ENCODE measurements around the gene BHLHA9. TPM values are rescaled to one million over a fixed set of nuclear protein-coding genes. Genes with fewer than 3 reads are reported as not detected.
A peak's percentile ranks its signal among the peaks of the same experiment; 100 is the strongest.

Gene BHLHA9
- total RNA-seq, 1 donor from 2014 or later: not detected

DNA sequence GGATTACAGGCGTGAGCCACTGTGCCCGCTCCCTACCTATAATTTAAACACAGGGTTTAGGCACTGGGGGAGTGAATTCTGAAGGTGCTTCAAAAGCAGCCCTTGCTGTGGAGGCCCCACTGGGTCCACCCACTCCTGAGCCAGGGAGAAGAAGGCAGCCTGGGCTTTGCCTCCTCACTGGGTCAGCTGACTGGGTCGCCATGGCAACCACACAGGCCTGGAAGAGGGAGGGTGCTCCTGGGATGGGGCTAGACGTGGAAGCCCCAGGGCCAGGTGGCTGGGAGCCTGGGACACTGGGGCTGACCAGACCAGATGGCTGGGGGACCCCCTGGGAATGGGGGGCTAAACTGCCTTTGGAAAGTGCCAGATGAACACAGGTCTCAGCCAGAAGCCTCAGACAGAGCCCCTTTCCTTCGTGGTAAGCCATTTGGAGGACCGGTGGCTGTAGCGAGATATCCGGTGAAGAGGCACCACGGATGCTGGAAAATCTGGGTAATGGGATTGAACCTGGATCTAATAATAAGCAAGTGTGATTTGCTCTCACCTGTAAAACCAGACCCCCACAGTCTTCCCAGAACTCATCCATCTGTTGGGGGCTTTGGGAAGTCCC, 42.1 kb downstream of the BHLHA9 start:
- intact Hi-C loops (cut with micrococcal nuclease): no loop called here
- H3K36me3 ChIP-seq: no peaks in the 10 kb centered on the region
- TF ChIP-seq, protein P1, sequence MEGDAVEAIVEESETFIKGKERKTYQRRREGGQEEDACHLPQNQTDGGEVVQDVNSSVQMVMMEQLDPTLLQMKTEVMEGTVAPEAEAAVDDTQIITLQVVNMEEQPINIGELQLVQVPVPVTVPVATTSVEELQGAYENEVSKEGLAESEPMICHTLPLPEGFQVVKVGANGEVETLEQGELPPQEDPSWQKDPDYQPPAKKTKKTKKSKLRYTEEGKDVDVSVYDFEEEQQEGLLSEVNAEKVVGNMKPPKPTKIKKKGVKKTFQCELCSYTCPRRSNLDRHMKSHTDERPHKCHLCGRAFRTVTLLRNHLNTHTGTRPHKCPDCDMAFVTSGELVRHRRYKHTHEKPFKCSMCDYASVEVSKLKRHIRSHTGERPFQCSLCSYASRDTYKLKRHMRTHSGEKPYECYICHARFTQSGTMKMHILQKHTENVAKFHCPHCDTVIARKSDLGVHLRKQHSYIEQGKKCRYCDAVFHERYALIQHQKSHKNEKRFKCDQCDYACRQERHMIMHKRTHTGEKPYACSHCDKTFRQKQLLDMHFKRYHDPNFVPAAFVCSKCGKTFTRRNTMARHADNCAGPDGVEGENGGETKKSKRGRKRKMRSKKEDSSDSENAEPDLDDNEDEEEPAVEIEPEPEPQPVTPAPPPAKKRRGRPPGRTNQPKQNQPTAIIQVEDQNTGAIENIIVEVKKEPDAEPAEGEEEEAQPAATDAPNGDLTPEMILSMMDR (IDR thresholded peaks at IDR 0.05; ENCODE audit: borderline replicate concordance): no peak
- no peaks in the 10 kb centered on the region for H3K9me3 ChIP-seq (replicated peaks)
- no peak for DNase-seq
- H3K4me3 ChIP-seq: no peak overlapping the region
- no peak overlapping the region for H3K27ac ChIP-seq (replicated peaks)
- H3K4me1 ChIP-seq: peaks cover 10% of the 10 kb centered on the region
- peaks cover 28% of the 10 kb centered on the region for H3K27me3 ChIP-seq (ENCODE audit: low read depth)

DNA sequence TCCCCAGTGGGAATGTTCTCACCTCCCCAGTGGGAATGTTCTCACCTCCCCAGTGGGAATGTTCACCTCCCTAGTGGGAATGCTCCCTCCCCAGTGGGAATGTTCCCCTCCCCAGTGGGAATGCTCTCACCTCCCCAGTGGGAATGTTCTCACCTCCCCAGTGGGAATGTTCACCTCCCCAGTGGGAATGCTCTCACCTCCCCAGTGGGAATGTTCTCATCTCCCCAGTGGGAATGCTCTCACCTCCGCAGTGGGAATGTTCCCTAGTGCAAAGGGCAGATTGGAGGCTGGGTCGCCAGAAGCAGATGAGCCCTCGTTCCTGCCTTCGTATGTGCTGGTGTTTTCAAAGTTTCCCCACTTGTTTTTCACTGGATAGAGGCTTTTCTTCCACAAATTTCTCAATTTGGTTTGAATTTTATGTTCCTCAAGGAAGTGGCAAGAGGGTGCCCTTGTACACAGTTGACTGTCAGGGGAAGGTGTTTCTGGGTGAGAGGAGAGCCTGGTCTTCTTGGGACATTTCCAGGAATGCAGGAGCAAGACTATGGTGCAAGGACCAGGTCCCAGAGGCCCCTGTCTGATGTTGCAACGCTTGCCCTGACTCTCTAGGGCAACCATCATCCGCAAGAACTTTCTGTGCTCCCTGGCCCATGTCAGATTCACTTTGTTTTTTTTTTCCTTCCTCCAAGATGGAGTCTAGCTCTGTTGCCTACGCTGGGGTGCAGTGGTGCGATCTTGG, 43.2 kb downstream of the BHLHA9 start:
- Histone ChIP-seq H3K9me3 (replicated peaks) (no peaks in the 10 kb centered on the region), H3K27me3 (ENCODE audit: low read depth) (peaks cover 24% of the 10 kb centered on the region), H3K4me1 (peaks cover 15% of the 10 kb centered on the region), H3K36me3 (no peaks in the 10 kb centered on the region), H3K4me3 (no peak overlapping the region), H3K27ac (replicated peaks) (no peak overlapping the region)
- intact Hi-C loops (cut with micrococcal nuclease): no loop called here
- no peak for DNase-seq
- TF ChIP-seq, protein P1 (IDR thresholded peaks at IDR 0.05; ENCODE audit: borderline replicate concordance): no peak

DNA sequence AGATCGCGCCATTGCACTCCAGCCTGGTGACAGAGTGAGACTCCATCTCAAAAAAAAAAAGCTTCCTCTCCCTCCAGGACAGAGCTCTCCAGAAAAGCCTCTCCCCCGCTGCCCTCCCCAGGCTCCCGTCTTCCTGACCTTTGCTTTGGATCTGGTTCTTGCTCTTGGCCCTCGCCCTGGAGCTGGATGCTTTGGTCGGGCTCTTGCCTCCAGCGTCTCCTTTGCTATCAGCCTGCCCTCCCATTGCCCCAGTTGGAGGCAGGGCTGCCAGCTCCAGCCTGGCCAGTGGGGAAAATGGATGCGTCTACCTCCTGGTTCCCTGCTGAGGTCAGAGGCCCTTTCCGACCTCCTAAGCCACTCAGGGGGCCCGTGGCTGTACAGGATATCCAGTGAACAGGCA, 45.2 kb downstream of the BHLHA9 start:
- H3K36me3 ChIP-seq: no peaks in the 10 kb centered on the region
- H3K9me3 ChIP-seq (replicated peaks): no peaks in the 10 kb centered on the region
- TF ChIP-seq, protein P1 (IDR thresholded peaks at IDR 0.05; ENCODE audit: borderline replicate concordance): no peak
- peaks cover 25% of the 10 kb centered on the region for H3K4me1 ChIP-seq
- DNase-seq: peak; percentile 51
- H3K27ac ChIP-seq (replicated peaks): peak overlapping the region; percentile 69
- H3K27me3 ChIP-seq (ENCODE audit: low read depth): peaks cover 24% of the 10 kb centered on the region
- H3K4me3 ChIP-seq: no peak overlapping the region
- intact Hi-C loops (cut with micrococcal nuclease): no loop called here

DNA sequence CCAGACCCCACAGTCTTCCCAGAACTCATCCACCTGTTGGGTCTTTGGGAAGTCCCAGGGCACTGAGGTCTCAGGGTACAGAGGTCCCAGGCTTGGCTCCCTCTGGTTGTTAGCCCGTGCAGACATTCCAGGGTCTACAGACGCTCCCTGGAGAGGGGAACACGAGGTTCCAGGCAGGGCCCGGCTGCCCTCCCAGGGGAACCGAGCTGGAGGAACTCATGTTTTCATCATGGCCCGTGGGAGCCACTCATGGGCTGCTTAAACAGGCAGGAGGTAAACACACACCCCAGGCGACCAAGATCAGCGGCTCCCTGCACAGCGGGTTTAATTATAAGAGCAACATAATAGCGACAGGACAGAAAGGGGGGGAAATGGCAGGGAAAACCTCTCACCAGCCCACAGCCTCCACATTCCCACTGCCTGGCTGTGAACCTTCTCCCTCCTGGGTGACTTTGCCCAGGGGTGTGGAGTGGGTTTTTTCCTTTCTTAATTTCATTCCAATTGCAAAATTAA, 45.7 kb downstream of the BHLHA9 start:
- no peaks in the 10 kb centered on the region for H3K9me3 ChIP-seq (replicated peaks)
- peaks cover 25% of the 10 kb centered on the region for H3K4me1 ChIP-seq
- TF ChIP-seq, protein P1 (IDR thresholded peaks at IDR 0.05; ENCODE audit: borderline replicate concordance): no peak
- H3K36me3 ChIP-seq: no peaks in the 10 kb centered on the region
- peaks cover 24% of the 10 kb centered on the region for H3K27me3 ChIP-seq (ENCODE audit: low read depth)
- peak; percentile 57 for DNase-seq
- H3K27ac ChIP-seq (replicated peaks): peak overlapping the region; percentile 69
- H3K4me3 ChIP-seq: no peak overlapping the region
- intact Hi-C loops (cut with micrococcal nuclease): no loop called here

Other genes with a start within 250 kb of the BHLHA9 start
- 170 TPM for gene ABR, start 90.5 kb upstream of the BHLHA9 start, total RNA-seq
- 0.49 TPM for gene TRARG1, start 9.2 kb downstream of the BHLHA9 start, total RNA-seq
- 569 TPM for gene YWHAE, start 129.8 kb downstream of the BHLHA9 start, total RNA-seq
- gene CRK, start 185.8 kb downstream of the BHLHA9 start, total RNA-seq: 37.5 TPM
- gene MYO1C, start 222.2 kb downstream of the BHLHA9 start, total RNA-seq: 150 TPM
- gene INPP5K, start 246.2 kb downstream of the BHLHA9 start, total RNA-seq: 35.2 TPM

Data from left ventricle myocardium inferior (tissue), 1 donor.